GM12878 (cell line): ENCODE data around the gene ARHGAP27. TPM values are rescaled to one million over a fixed set of nuclear protein-coding genes. Genes with fewer than 3 reads are reported as not detected.
A peak's percentile ranks its signal among the peaks of the same experiment; 100 is the strongest.

Source experiments
- ASH2L ChIP-seq: fragments of 300-600, 200-600 bp; sonication (generic); IDR thresholded peaks from 2 replicates; pipeline ENCODE4 v1.6.1; 2017; ENCODE audit warnings: low read depth, mild to moderate bottlenecking, borderline replicate concordance
- EP300 ChIP-seq, 2 experiments: fragments of 150-350 bp in 1 of 2; IDR thresholded peaks; 2 replicates each; pipeline ENCODE4 v1.6.1; 2011 to 2012; ENCODE audit warnings: low read depth in 2 of 2, low read length in 2 of 2, borderline replicate concordance in 1 of 2, improper control_type of control experiment in 1 of 2, inconsistent platforms in 1 of 2; ENCODE audit not compliant: control insufficient read depth in 1 of 2
- ESRRA ChIP-seq: IDR thresholded peaks from 2 replicates; pipeline ENCODE4 v1.6.1; 2012; ENCODE audit warnings: mild to moderate bottlenecking, low read length, improper control_type of control experiment
- HDGF ChIP-seq: fragments of 450-650 bp; IDR thresholded peaks from 2 replicates; pipeline ENCODE4 v1.6.1; 2016; ENCODE audit warnings: antibody characterized with exemption
- IRF5 ChIP-seq: fragments of 450-650 bp; IDR thresholded peaks from 2 replicates; pipeline ENCODE4 v1.6.1; 2017; ENCODE audit warnings: borderline replicate concordance
- MTA3 ChIP-seq: IDR thresholded peaks from 2 replicates; pipeline ENCODE4 v1.6.1; 2012; ENCODE audit warnings: low read length, inconsistent platforms, borderline replicate concordance
- NFYA ChIP-seq: IDR thresholded peaks from 2 replicates; pipeline ENCODE4 v1.6.1; 2011; ENCODE audit warnings: low read depth, mild to moderate bottlenecking, low read length, improper control_type of control experiment, borderline replicate concordance
- PKNOX1 ChIP-seq: fragments of 450-650 bp; IDR thresholded peaks from 2 replicates; pipeline ENCODE4 v1.6.1; 2016; ENCODE audit warnings: mild to moderate bottlenecking
- RELB ChIP-seq: fragments of 450-650 bp; IDR thresholded peaks from 2 replicates; pipeline ENCODE4 v1.6.1; 2017; ENCODE audit warnings: low read depth, mild to moderate bottlenecking, moderate library complexity
- SMARCA5 ChIP-seq: fragments of 450-650 bp; IDR thresholded peaks from 2 replicates; pipeline ENCODE4 v1.6.1; 2017; ENCODE audit warnings: mild to moderate bottlenecking
- SREBF1 ChIP-seq: IDR thresholded peaks from 2 replicates; pipeline ENCODE4 v1.6.1; 2012; ENCODE audit warnings: mild to moderate bottlenecking, low read length
- SRF ChIP-seq, 2 experiments: IDR thresholded peaks; 2 replicates each; pipeline ENCODE4 v1.6.1; 2011; ENCODE audit warnings: low read depth in 2 of 2, low read length in 2 of 2, mild to moderate bottlenecking in 1 of 2, moderate library complexity in 1 of 2
- TCF3 ChIP-seq: IDR thresholded peaks from 2 replicates; pipeline ENCODE4 v1.6.1; 2012; ENCODE audit warnings: low read depth, mild to moderate bottlenecking, low read length, borderline replicate concordance; ENCODE audit not compliant: insufficient read depth
- polyA plus RNA-seq, 11 experiments: library from polyadenylated mRNA; depleted of rRNA in 4 of 11; unstranded in 6 of 11; stranded (reverse) in 5 of 11; fragments of >200 nt; fragmentation: Nextera tagmentation in 4 of 11; fragmentation: Illumina TruSeq in 1 of 11; extraction: Ambion mirVana in 4 of 11; extraction: Trizol in 1 of 11; gene quantifications; 1 replicate in 1 of 11; 2 replicates in 10 of 11; pipeline versions ENCODE4 v1.2.1 to v1.2.3, GENCODE V29; 2011 to 2016; ENCODE audit warnings: inconsistent platforms in 2 of 11, missing spikeins in 2 of 11, low read depth in 1 of 11
- total RNA-seq, 4 experiments: library from RNA; depleted of rRNA in 3 of 4; stranded (reverse); fragments of >200 nt in 3 of 4; fragmentation: Illumina TruSeq in 1 of 4; extraction: Trizol in 1 of 4; gene quantifications; 2 replicates each; pipeline versions ENCODE4 v1.2.1 to v1.2.3, GENCODE V29; 2013 to 2021
- TF ChIP-seq, protein P1 (sequence below): fragments of 450-650 bp; formaldehyde crosslinking; IDR thresholded peaks from 2 replicates; pipeline ENCODE4 v1.4.0; 2022; ENCODE audit warnings: mild to moderate bottlenecking, moderate library complexity
- TF ChIP-seq, protein P2 (sequence below): fragments of 450-650 bp; IDR thresholded peaks from 2 replicates; pipeline ENCODE4 v1.6.1; 2017; ENCODE audit warnings: mild to moderate bottlenecking
- TF ChIP-seq, protein P3 (sequence below): fragments of 450-650 bp; IDR thresholded peaks from 2 replicates; pipeline ENCODE4 v1.6.1; 2017; ENCODE audit warnings: antibody characterized with exemption, mild to moderate bottlenecking, moderate library complexity

Gene ARHGAP27
- total and polyA plus RNA-seq, 10 of the 15 experiments (the other 5 are each of a cell fraction or from before 2014, with no cell fraction given), result 0.64 to 45.7 (median 17.7) TPM

DNA sequence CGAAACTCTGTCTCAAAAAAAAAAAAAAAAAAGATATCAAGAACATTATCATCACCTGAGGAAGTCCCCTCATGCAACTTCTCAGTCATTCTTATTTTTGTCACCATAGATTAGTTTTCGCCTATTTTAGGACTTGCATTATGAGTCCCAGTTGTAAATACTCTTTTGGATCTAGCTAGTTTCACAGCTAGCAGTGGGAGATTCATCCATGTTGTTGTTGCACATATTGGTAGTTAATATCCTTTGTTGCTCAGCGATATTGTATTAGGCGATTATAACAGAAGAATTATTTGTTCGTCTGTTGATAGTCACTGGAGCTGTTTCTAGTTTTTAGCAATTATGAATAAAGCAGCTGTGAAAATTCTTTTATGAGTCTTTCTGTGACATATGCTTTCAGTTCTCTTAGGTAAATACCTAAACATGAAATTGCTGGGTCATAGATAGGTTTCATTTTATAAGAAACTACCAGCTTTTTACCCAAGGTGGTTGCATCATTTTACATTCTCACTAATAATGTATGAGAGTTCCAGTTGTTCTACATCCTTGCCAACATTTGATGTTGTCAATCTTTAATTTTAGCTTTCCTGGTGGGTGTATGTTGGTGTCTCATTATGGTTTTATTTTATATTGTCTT is 75.2 kb downstream of the ARHGAP27 start (continued):
- TF ChIP-seq, protein P1, sequence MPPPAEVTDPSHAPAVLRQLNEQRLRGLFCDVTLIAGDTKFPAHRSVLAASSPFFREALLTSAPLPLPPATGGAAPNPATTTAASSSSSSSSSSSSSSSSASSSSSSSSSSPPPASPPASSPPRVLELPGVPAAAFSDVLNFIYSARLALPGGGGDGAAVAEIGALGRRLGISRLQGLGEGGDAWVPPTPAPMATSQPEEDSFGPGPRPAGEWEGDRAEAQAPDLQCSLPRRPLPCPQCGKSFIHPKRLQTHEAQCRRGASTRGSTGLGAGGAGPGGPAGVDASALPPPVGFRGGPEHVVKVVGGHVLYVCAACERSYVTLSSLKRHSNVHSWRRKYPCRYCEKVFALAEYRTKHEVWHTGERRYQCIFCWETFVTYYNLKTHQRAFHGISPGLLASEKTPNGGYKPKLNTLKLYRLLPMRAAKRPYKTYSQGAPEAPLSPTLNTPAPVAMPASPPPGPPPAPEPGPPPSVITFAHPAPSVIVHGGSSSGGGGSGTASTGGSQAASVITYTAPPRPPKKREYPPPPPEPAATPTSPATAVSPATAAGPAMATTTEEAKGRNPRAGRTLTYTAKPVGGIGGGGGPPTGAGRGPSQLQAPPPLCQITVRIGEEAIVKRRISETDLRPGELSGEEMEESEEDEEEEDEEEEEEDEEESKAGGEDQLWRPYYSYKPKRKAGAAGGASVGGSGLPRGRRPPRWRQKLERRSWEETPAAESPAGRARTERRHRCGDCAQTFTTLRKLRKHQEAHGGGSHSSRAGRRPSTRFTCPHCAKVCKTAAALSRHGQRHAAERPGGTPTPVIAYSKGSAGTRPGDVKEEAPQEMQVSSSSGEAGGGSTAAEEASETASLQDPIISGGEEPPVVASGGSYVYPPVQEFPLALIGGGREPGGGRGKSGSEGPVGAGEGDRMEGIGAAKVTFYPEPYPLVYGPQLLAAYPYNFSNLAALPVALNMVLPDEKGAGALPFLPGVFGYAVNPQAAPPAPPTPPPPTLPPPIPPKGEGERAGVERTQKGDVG (CRISPR knock-in tag), result no peak
- TF ChIP-seq TCF3 (no peak), SREBF1 (no peak), ESRRA (no peak), PKNOX1 (no peak), SRF (IDR thresholded peaks at IDR 0.05; ENCODE audit: low read depth in 2 of 2, low read length in 2 of 2) (0 out of 4 replicates have a peak, but pooled peaks of 1 of the 2 experiments have one; percentile 19), RELB (peak; percentile 52; the same call in 1 of the 2 replicates), ASH2L (no peak), HDGF (no peak), MTA3 (peak; percentile 78; the same call in 1 of the 2 replicates), NFYA (no peak), SMARCA5 (peak; percentile 80; the same call in 1 of the 2 replicates), IRF5 (no peak), EP300 (IDR thresholded peaks at IDR 0.05; ENCODE audit: borderline replicate concordance in 1 of 2, control insufficient read depth in 1 of 2, low read depth in 2 of 2, low read length in 2 of 2) (peak; percentile 24 to 40; a peak in 1 of 4 replicates)
- TF ChIP-seq, protein P2, sequence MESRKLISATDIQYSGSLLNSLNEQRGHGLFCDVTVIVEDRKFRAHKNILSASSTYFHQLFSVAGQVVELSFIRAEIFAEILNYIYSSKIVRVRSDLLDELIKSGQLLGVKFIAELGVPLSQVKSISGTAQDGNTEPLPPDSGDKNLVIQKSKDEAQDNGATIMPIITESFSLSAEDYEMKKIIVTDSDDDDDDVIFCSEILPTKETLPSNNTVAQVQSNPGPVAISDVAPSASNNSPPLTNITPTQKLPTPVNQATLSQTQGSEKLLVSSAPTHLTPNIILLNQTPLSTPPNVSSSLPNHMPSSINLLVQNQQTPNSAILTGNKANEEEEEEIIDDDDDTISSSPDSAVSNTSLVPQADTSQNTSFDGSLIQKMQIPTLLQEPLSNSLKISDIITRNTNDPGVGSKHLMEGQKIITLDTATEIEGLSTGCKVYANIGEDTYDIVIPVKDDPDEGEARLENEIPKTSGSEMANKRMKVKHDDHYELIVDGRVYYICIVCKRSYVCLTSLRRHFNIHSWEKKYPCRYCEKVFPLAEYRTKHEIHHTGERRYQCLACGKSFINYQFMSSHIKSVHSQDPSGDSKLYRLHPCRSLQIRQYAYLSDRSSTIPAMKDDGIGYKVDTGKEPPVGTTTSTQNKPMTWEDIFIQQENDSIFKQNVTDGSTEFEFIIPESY, result no peak
- TF ChIP-seq, protein P3, sequence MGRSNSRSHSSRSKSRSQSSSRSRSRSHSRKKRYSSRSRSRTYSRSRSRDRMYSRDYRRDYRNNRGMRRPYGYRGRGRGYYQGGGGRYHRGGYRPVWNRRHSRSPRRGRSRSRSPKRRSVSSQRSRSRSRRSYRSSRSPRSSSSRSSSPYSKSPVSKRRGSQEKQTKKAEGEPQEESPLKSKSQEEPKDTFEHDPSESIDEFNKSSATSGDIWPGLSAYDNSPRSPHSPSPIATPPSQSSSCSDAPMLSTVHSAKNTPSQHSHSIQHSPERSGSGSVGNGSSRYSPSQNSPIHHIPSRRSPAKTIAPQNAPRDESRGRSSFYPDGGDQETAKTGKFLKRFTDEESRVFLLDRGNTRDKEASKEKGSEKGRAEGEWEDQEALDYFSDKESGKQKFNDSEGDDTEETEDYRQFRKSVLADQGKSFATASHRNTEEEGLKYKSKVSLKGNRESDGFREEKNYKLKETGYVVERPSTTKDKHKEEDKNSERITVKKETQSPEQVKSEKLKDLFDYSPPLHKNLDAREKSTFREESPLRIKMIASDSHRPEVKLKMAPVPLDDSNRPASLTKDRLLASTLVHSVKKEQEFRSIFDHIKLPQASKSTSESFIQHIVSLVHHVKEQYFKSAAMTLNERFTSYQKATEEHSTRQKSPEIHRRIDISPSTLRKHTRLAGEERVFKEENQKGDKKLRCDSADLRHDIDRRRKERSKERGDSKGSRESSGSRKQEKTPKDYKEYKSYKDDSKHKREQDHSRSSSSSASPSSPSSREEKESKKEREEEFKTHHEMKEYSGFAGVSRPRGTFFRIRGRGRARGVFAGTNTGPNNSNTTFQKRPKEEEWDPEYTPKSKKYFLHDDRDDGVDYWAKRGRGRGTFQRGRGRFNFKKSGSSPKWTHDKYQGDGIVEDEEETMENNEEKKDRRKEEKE, result no peak
